Measurements from ENCODE around the gene OLR1.

The OLR1 gene

GRCh38 chr12:10155966-10156365 lies 16.0 kb downstream of the OLR1 start:
- H3K79me2 ChIP-seq (ENCODE audit: low read length) = no peaks in the 10 kb centered on the region
- H3K27me3 ChIP-seq (replicated peaks; ENCODE audit: insufficient read depth, low read length) = no peaks in the 10 kb centered on the region
- H3K27ac ChIP-seq (ENCODE audit: low read length) = no peak overlapping the region
- 0 out of 2 replicates have a peak, but pooled peaks cover 3% of the 10 kb centered on the region for H3F3A ChIP-seq (ENCODE audit: insufficient read depth, low read length)
- H3K4me1 ChIP-seq (ENCODE audit: low read length) = peaks cover 31% of the 10 kb centered on the region
- no peaks in the 10 kb centered on the region for H3K9me2 ChIP-seq (replicated peaks; ENCODE audit: insufficient read depth, low read length)
- no peak overlapping the region for H3K4me3 ChIP-seq (ENCODE audit: low read length)
- H4K20me1 ChIP-seq (ENCODE audit: insufficient read depth, low read length) = no peaks in the 10 kb centered on the region
- no peaks in the 10 kb centered on the region for H3K36me3 ChIP-seq (replicated peaks; ENCODE audit: insufficient read depth, low read length)
- no peaks in the 10 kb centered on the region for H3K9me3 ChIP-seq (replicated peaks; ENCODE audit: insufficient read depth, low read length)
- DNase-seq = no peak
- no peak overlapping the region for H2AFZ ChIP-seq (ENCODE audit: low read length)
- TF ChIP-seq EZH2phosphoT487 (IDR thresholded peaks at IDR 0.05; ENCODE audit: low read length) = no peak
- TF ChIP-seq, protein P1, sequence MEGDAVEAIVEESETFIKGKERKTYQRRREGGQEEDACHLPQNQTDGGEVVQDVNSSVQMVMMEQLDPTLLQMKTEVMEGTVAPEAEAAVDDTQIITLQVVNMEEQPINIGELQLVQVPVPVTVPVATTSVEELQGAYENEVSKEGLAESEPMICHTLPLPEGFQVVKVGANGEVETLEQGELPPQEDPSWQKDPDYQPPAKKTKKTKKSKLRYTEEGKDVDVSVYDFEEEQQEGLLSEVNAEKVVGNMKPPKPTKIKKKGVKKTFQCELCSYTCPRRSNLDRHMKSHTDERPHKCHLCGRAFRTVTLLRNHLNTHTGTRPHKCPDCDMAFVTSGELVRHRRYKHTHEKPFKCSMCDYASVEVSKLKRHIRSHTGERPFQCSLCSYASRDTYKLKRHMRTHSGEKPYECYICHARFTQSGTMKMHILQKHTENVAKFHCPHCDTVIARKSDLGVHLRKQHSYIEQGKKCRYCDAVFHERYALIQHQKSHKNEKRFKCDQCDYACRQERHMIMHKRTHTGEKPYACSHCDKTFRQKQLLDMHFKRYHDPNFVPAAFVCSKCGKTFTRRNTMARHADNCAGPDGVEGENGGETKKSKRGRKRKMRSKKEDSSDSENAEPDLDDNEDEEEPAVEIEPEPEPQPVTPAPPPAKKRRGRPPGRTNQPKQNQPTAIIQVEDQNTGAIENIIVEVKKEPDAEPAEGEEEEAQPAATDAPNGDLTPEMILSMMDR (IDR thresholded peaks at IDR 0.05; ENCODE audit: low read length) = no peak
- TF ChIP-seq EZH2 (optimal IDR thresholded peaks at IDR 0.05; ENCODE audit: low read depth, low read length) = no peak
- H3K9ac ChIP-seq (ENCODE audit: low read length) = no peak overlapping the region
- no peak overlapping the region for H3K4me2 ChIP-seq (ENCODE audit: low read depth, low read length)

- Histone ChIP-seq H3K27me3 (replicated peaks; ENCODE audit: insufficient read depth, low read length) (no peaks in the 10 kb centered on the region), H3K4me1 (ENCODE audit: low read length) (peaks cover 24% of the 10 kb centered on the region), H3K36me3 (replicated peaks; ENCODE audit: insufficient read depth, low read length) (no peaks in the 10 kb centered on the region), H4K20me1 (ENCODE audit: insufficient read depth, low read length) (no peaks in the 10 kb centered on the region), H3K4me3 (ENCODE audit: low read length) (no peak overlapping the region), H3K4me2 (ENCODE audit: low read depth, low read length) (peak overlapping the region; percentile 93; the same call in 1 of the 2 replicates), H3K27ac (ENCODE audit: low read length) (no peak overlapping the region), H2AFZ (ENCODE audit: low read length) (no peak overlapping the region), H3F3A (ENCODE audit: insufficient read depth, low read length) (peaks cover 9% of the 10 kb centered on the region), H3K9me2 (replicated peaks; ENCODE audit: insufficient read depth, low read length) (no peaks in the 10 kb centered on the region), H3K9ac (ENCODE audit: low read length) (no peak overlapping the region), H3K79me2 (ENCODE audit: low read length) (no peaks in the 10 kb centered on the region), H3K9me3 (replicated peaks; ENCODE audit: insufficient read depth, low read length) (no peaks in the 10 kb centered on the region)
- DNase-seq = no peak
- TF ChIP-seq EZH2 (optimal IDR thresholded peaks at IDR 0.05; ENCODE audit: low read depth, low read length) (no peak), EZH2phosphoT487 (IDR thresholded peaks at IDR 0.05; ENCODE audit: low read length) (no peak)
- TF ChIP-seq, protein P1 (IDR thresholded peaks at IDR 0.05; ENCODE audit: low read length) = no peak
Measured at GRCh38 chr12:10154145-10154496, 17.8 kb downstream of the OLR1 start.

DNA sequence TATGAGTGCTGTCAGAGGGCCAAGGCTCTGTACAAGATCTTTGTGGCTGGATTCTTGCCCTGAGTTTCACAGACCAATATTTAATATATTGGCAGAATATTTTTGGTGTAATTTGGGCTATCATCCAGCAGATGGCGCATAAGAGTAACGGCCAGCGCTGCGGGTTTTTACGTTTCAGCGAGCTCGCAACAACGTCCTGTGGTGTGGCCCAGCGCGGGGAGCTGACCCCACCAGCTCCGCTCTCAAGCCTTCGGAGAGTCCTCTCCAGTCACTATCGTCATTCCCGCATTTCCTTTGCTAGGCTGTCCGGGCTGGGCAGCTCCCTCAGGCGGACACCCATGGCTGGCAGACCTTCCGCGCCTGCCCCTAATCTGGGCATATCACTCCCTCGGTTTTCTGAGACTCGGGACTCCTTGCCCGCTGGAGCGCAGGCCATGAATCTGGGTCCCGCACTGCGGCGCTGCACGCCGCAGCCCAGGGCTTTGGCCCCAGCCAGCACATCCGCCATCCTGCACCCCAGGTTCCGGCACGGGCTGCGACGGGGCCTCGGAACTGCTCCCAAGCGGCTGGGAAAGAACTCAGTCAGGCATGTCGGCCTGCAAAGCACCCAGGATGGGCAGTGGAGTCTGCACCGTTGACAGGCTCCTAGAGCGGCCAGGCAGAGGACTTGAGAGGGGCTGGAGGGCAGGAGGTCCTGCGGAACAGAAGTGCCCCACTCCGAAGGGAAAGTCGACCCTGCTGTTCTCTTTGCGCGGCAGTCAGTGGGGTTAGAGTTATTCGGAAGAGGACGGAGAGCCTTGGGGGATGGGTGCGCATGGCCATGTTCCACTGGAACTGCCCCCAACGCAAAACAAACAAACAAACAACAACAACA lies 18.4 kb downstream of the OLR1 start:
- no peaks in the 10 kb centered on the region for H3K36me3 ChIP-seq (replicated peaks; ENCODE audit: insufficient read depth, low read length)
- peaks cover 24% of the 10 kb centered on the region for H3K4me1 ChIP-seq (ENCODE audit: low read length)
- H3K4me3 ChIP-seq (ENCODE audit: low read length) = peak overlapping the region; percentile 65
- no peak overlapping the region for H3K27ac ChIP-seq (ENCODE audit: low read length)
- peak overlapping the region; percentile 96 for H2AFZ ChIP-seq (ENCODE audit: low read length)
- H3F3A ChIP-seq (ENCODE audit: insufficient read depth, low read length) = peaks cover 11% of the 10 kb centered on the region
- H3K9me2 ChIP-seq (replicated peaks; ENCODE audit: insufficient read depth, low read length) = no peaks in the 10 kb centered on the region
- no peaks in the 10 kb centered on the region for H3K79me2 ChIP-seq (ENCODE audit: low read length)
- H3K4me2 ChIP-seq (ENCODE audit: low read depth, low read length) = peak overlapping the region; percentile 93
- peak; percentile 71 for DNase-seq
- TF ChIP-seq EZH2phosphoT487 (IDR thresholded peaks at IDR 0.05; ENCODE audit: low read length) = no peak
- TF ChIP-seq, protein P1 (IDR thresholded peaks at IDR 0.05; ENCODE audit: low read length) = peak; percentile 78
- H3K9me3 ChIP-seq (replicated peaks; ENCODE audit: insufficient read depth, low read length) = no peaks in the 10 kb centered on the region
- H3K27me3 ChIP-seq (replicated peaks; ENCODE audit: insufficient read depth, low read length) = no peaks in the 10 kb centered on the region
- peak overlapping the region; percentile 50; the same call in 1 of the 2 replicates for H3K9ac ChIP-seq (ENCODE audit: low read length)
- no peaks in the 10 kb centered on the region for H4K20me1 ChIP-seq (ENCODE audit: insufficient read depth, low read length)
